ENCODE results near the gene PRR18.

PRR18 gene

GRCh38 chr6:166309977-166310376 is 1.8 kb upstream of the PRR18 start:
- TF ChIP-seq CTCF (IDR thresholded peaks at IDR 0.05) (no peak), ZFX (IDR thresholded peaks at IDR 0.05; ENCODE audit: borderline replicate concordance) (no peak)
- no peak overlapping the region for H3K27ac ChIP-seq

GRCh38 chr6:166308769-166309589 is 787 bp upstream of the PRR18 start:
- TF ChIP-seq CTCF (IDR thresholded peaks at IDR 0.05) = no peak
- TF ChIP-seq ZFX (IDR thresholded peaks at IDR 0.05; ENCODE audit: borderline replicate concordance) = no peak
- H3K27ac ChIP-seq = no peak overlapping the region

GRCh38 chr6:166307082-166308032 is 835 bp downstream of the PRR18 start:
- no peak overlapping the region for H3K27ac ChIP-seq
- TF ChIP-seq CTCF (IDR thresholded peaks at IDR 0.05) (no peak), ZFX (IDR thresholded peaks at IDR 0.05; ENCODE audit: borderline replicate concordance) (no peak)

- TF ChIP-seq CTCF (IDR thresholded peaks at IDR 0.05) = no peak
- no peak for TF ChIP-seq ZFX (IDR thresholded peaks at IDR 0.05; ENCODE audit: borderline replicate concordance)
- no peak overlapping the region for H3K27ac ChIP-seq
These were observed 1.7 kb downstream of the PRR18 start for GRCh38 chr6:166306378-166307081.

- TF ChIP-seq CTCF (IDR thresholded peaks at IDR 0.05) (no peak), ZFX (IDR thresholded peaks at IDR 0.05; ENCODE audit: borderline replicate concordance) (no peak)
- no peak overlapping the region for H3K27ac ChIP-seq
These were observed 2.6 kb downstream of the PRR18 start for GRCh38 chr6:166305562-166306117.

- TF ChIP-seq ZFX (IDR thresholded peaks at IDR 0.05; ENCODE audit: borderline replicate concordance) (no peak), CTCF (IDR thresholded peaks at IDR 0.05) (no peak)
- H3K27ac ChIP-seq = no peak overlapping the region
These were observed 4.1 kb downstream of the PRR18 start for GRCh38 chr6:166304106-166304505.

All from 22Rv1 (cell line).